Ishikawa (cell line): ENCODE measurements around the gene EMC8.

Source experiments
- CREB1 ChIP-seq: IDR thresholded peaks from 2 replicates; pipeline ENCODE4 v1.6.1; 2012; ENCODE audit warnings: low read depth
- EGR1 ChIP-seq: IDR thresholded peaks from 2 replicates; pipeline ENCODE4 v1.6.1; 2012
- EP300 ChIP-seq: IDR thresholded peaks from 2 replicates; pipeline ENCODE4 v1.6.1; 2012; ENCODE audit warnings: borderline replicate concordance
- MAX ChIP-seq: IDR thresholded peaks from 2 replicates; pipeline ENCODE4 v1.6.1; 2012
- NFIC ChIP-seq: IDR thresholded peaks from 2 replicates; pipeline ENCODE4 v1.6.1; 2012
- RAD21 ChIP-seq: IDR thresholded peaks from 2 replicates; pipeline ENCODE4 v1.6.1; 2012; ENCODE audit warnings: low read depth
- REST ChIP-seq: IDR thresholded peaks from 2 replicates; pipeline ENCODE4 v1.6.1; 2012; ENCODE audit warnings: low read depth, mild to moderate bottlenecking
- TAF1 ChIP-seq: IDR thresholded peaks from 2 replicates; pipeline ENCODE4 v1.6.1; 2012; ENCODE audit warnings: low read depth, mild to moderate bottlenecking
- TCF12 ChIP-seq: IDR thresholded peaks from 2 replicates; pipeline ENCODE4 v1.6.1; 2012; ENCODE audit warnings: low read depth
- TEAD4 ChIP-seq: IDR thresholded peaks from 2 replicates; pipeline ENCODE4 v1.6.1; 2012
- YY1 ChIP-seq: IDR thresholded peaks from 2 replicates; pipeline ENCODE4 v1.6.1; 2012; ENCODE audit warnings: low read depth
- ZBTB7A ChIP-seq: IDR thresholded peaks from 2 replicates; pipeline ENCODE4 v1.6.1; 2012; ENCODE audit warnings: low read depth
- TF ChIP-seq, protein P1 (sequence below): IDR thresholded peaks from 2 replicates; pipeline ENCODE4 v1.6.1; 2012

DNA sequence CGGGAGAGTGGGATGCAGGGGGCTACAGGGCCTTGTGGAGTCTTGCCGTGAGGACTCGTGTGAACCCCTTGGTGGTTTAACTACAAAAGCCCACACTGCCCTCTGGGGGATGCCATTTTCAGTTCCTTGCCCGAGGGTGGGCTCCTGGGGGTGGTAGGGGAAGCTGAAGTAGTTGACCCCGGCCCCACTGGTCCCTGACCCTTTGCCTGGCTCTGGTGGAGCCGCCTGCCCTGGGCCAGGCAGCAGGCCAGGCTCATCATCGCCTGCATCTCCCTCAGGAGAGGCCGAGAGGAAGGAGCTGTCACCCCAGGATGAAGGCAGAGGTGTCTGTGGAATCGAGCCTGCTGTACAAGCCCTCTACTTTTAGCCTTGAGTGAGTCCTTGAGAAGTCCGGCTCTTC lies 10.3 kb upstream of the EMC8 start:
- TF ChIP-seq EP300: no peak
- TF ChIP-seq TEAD4: no peak
- TF ChIP-seq, protein P1, sequence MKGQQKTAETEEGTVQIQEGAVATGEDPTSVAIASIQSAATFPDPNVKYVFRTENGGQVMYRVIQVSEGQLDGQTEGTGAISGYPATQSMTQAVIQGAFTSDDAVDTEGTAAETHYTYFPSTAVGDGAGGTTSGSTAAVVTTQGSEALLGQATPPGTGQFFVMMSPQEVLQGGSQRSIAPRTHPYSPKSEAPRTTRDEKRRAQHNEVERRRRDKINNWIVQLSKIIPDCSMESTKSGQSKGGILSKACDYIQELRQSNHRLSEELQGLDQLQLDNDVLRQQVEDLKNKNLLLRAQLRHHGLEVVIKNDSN: no peak
- no peak for TF ChIP-seq RAD21
- TF ChIP-seq MAX: no peak
- TF ChIP-seq REST: no peak
- TF ChIP-seq ZBTB7A: no peak
- TF ChIP-seq YY1: no peak
- no peak for TF ChIP-seq CREB1
- TF ChIP-seq EGR1: no peak
- no peak for TF ChIP-seq TCF12
- TF ChIP-seq NFIC: no peak
- TF ChIP-seq TAF1: no peak
